WTC11 (cell line): ENCODE measurements around the gene ATF7. TPM values are rescaled to one million over a fixed set of nuclear protein-coding genes. Genes with fewer than 3 reads are reported as not detected.
"Not testable (repeated sequence)": the region's sequence is repeated elsewhere in the genome, so short reads cannot be mapped to it uniquely, and the experiment has no call there.

Experiments
- ATAC-seq: fragments of 200-7000 bp; cut with Tn5 transposase; 2 replicates; pipeline ENCODE4 v1.10.0; 2021; ENCODE audit warnings: mild to moderate bottlenecking, moderate library complexity
- CTCF ChIA-PET: fragments of 300-600 bp; sonication (Branson Sonifier 250); formaldehyde crosslinking; loops from one replicate; lab custom pipeline; 2021; ENCODE audit warnings: antibody characterized with exemption; lab: Charles Lee
- POLR2A ChIA-PET: fragments of 350-600 bp; sonication (Branson Sonifier 250); formaldehyde crosslinking; loops from one replicate; lab custom pipeline; 2021; ENCODE audit warnings: antibody characterized with exemption; lab: Charles Lee
- DNase-seq: peaks from one replicate; pipeline ENCODE4 v3.0.0; 2021; ENCODE audit warnings: low spot score
- H3K27ac Mint-ChIP-seq: 2 replicates; pipeline ENCODE4 v1.8.0; 2021; ENCODE audit warnings: mixed read lengths
- H3K27me3 Mint-ChIP-seq: 2 replicates; pipeline ENCODE4 v1.8.0; 2021; ENCODE audit warnings: low read depth, mild to moderate bottlenecking, moderate library complexity, mixed read lengths
- H3K36me3 Mint-ChIP-seq: 2 replicates; pipeline ENCODE4 v1.8.0; 2021; ENCODE audit warnings: mixed read lengths
- H3K4me1 Mint-ChIP-seq: 2 replicates; pipeline ENCODE4 v1.8.0; 2022; ENCODE audit warnings: mixed read lengths
- H3K4me3 Mint-ChIP-seq: 2 replicates; pipeline ENCODE4 v1.8.0; 2021; ENCODE audit warnings: mild to moderate bottlenecking, moderate library complexity, mixed read lengths
- H3K9me3 Mint-ChIP-seq: 2 replicates; pipeline ENCODE4 v1.8.0; 2021; ENCODE audit warnings: mixed read lengths
- CDX4 ChIP-seq: fragments of 250-450 bp; sonication (Bioruptor Pico); IDR thresholded peaks from 2 replicates; pipeline ENCODE4 v1.9.0; 2021; ENCODE audit warnings: moderate library complexity, mild to moderate bottlenecking, inconsistent platforms, borderline replicate concordance
- CREM ChIP-seq: sonication (generic); formaldehyde crosslinking; IDR thresholded peaks from 2 replicates; pipeline ENCODE4 v1.8.1; 2022; ENCODE audit warnings: mild to moderate bottlenecking, missing genetic modification reagents, moderate library complexity
- E2F5 ChIP-seq: sonication (generic); formaldehyde crosslinking; IDR thresholded peaks from 2 replicates; pipeline ENCODE4 v1.8.1; 2022; ENCODE audit warnings: mild to moderate bottlenecking, moderate library complexity, missing genetic modification reagents
- ELF4 ChIP-seq: sonication (generic); formaldehyde crosslinking; IDR thresholded peaks from 2 replicates; pipeline ENCODE4 v1.8.1; 2022; ENCODE audit warnings: low read depth, mild to moderate bottlenecking, moderate library complexity, missing genetic modification reagents
- ETV6 ChIP-seq: sonication (generic); formaldehyde crosslinking; IDR thresholded peaks from 2 replicates; pipeline ENCODE4 v1.8.1; 2022; ENCODE audit warnings: mild to moderate bottlenecking, missing genetic modification reagents
- FOXP1 ChIP-seq: sonication (generic); formaldehyde crosslinking; IDR thresholded peaks from 2 replicates; pipeline ENCODE4 v1.8.0; 2022; ENCODE audit warnings: missing genetic modification reagents, mild to moderate bottlenecking, moderate library complexity, borderline replicate concordance
- GTF2I ChIP-seq: fragments of 250-450 bp; sonication (Bioruptor Pico); conservative IDR thresholded peaks from 2 replicates; pipeline ENCODE4 v1.4.0; 2021; ENCODE audit warnings: mild to moderate bottlenecking
- HMGA2 ChIP-seq: fragments of 250-450 bp; sonication (Bioruptor Pico); IDR thresholded peaks from 2 replicates; pipeline ENCODE4 v1.4.0; 2021; ENCODE audit warnings: mild to moderate bottlenecking, moderate library complexity
- HMGXB4 ChIP-seq: sonication (generic); formaldehyde crosslinking; IDR thresholded peaks from 2 replicates; pipeline ENCODE4 v1.8.1; 2023; ENCODE audit warnings: mild to moderate bottlenecking, moderate library complexity, missing genetic modification reagents
- KAT7 ChIP-seq: sonication (generic); formaldehyde crosslinking; IDR thresholded peaks from 2 replicates; pipeline ENCODE4 v1.8.1; 2023; ENCODE audit warnings: missing genetic modification reagents, mild to moderate bottlenecking, borderline replicate concordance
- MAX ChIP-seq: sonication (generic); formaldehyde crosslinking; IDR thresholded peaks from 2 replicates; pipeline ENCODE4 v1.8.0; 2022; ENCODE audit warnings: mild to moderate bottlenecking, missing genetic modification reagents
- NFYB ChIP-seq: sonication (generic); formaldehyde crosslinking; conservative IDR thresholded peaks from 2 replicates; pipeline ENCODE4 v1.8.0; 2022; ENCODE audit warnings: low read depth, missing genetic modification reagents
- OVOL2 ChIP-seq: fragments of 250-450 bp; sonication (Bioruptor Pico); IDR thresholded peaks from 2 replicates; pipeline ENCODE4 v1.9.0; 2021; ENCODE audit warnings: mild to moderate bottlenecking, borderline replicate concordance
- SMAD4 ChIP-seq: sonication (generic); formaldehyde crosslinking; IDR thresholded peaks from 2 replicates; pipeline ENCODE4 v1.8.0; 2022; ENCODE audit warnings: mild to moderate bottlenecking, missing genetic modification reagents
- USF2 ChIP-seq: sonication (generic); formaldehyde crosslinking; IDR thresholded peaks from 2 replicates; pipeline ENCODE4 v1.8.1; 2023; ENCODE audit warnings: mild to moderate bottlenecking, missing genetic modification reagents, moderate library complexity
- ZBTB21 ChIP-seq: sonication (generic); formaldehyde crosslinking; IDR thresholded peaks from 2 replicates; pipeline ENCODE4 v1.8.1; 2023; ENCODE audit warnings: mild to moderate bottlenecking, missing genetic modification reagents, borderline replicate concordance
- ZNF232 ChIP-seq: sonication (generic); formaldehyde crosslinking; IDR thresholded peaks from 2 replicates; pipeline ENCODE4 v1.8.0; 2022; ENCODE audit warnings: mild to moderate bottlenecking, missing genetic modification reagents
- ZNF263 ChIP-seq: sonication (generic); formaldehyde crosslinking; IDR thresholded peaks from 2 replicates; pipeline ENCODE4 v1.8.1; 2022; ENCODE audit warnings: low read depth, mild to moderate bottlenecking, moderate library complexity, missing genetic modification reagents
- ZNF281 ChIP-seq: sonication (generic); formaldehyde crosslinking; IDR thresholded peaks from 2 replicates; pipeline ENCODE4 v1.8.0; 2023; ENCODE audit warnings: mild to moderate bottlenecking, missing genetic modification reagents
- ZNF396 ChIP-seq: fragments of 250-450 bp; sonication (Bioruptor Pico); IDR thresholded peaks from 2 replicates; pipeline ENCODE4 v1.8.0; 2021; ENCODE audit warnings: mild to moderate bottlenecking, moderate library complexity, borderline replicate concordance
- ZNF671 ChIP-seq: fragments of 250-450 bp; sonication (Bioruptor Pico); IDR thresholded peaks from 2 replicates; pipeline ENCODE4 v1.8.0; 2021; ENCODE audit warnings: mild to moderate bottlenecking
- total RNA-seq: library from RNA; stranded (reverse); gene quantifications from 3 replicates; pipeline ENCODE4 v1.2.3, GENCODE V29; 2021

The ATF7 gene
- total RNA-seq, 1 experiment from 2014 or later = 16.3 TPM

GRCh38 chr12:53612978-53613377 is 13.2 kb downstream of the ATF7 start:
- H3K4me1 Mint-ChIP-seq = peaks cover 3% of the 10 kb centered on the region
- ChIA-PET POLR2A (no interaction called here), CTCF (interaction anchor here (0.5 to 1.8 kb wide), 5 partner anchors 63 to 192 kb away, joined by 3 to 4 read pairs (median 3); partner anchors contain the start of gene ATP5MC2)
- no peak overlapping the region for H3K27ac Mint-ChIP-seq
- DNase-seq = no peak
- H3K27me3 Mint-ChIP-seq = no peaks in the 10 kb centered on the region
- no peak overlapping the region for H3K4me3 Mint-ChIP-seq
- no peak for ATAC-seq
- no peaks in the 10 kb centered on the region for H3K36me3 Mint-ChIP-seq
- no peak for TF ChIP-seq NFYB
- no peaks in the 10 kb centered on the region for H3K9me3 Mint-ChIP-seq

- H3K27me3 Mint-ChIP-seq = no peaks in the 10 kb centered on the region
- TF ChIP-seq SMAD4 (CRISPR knock-in tag) (no peak), ZNF263 (CRISPR knock-in tag) (no peak), ZNF232 (no peak), ZNF671 (CRISPR knock-in tag) (no peak), HMGA2 (no peak), ETV6 (no peak), ZNF281 (CRISPR knock-in tag) (no peak), ZNF396 (CRISPR knock-in tag) (no peak), MAX (CRISPR knock-in tag) (no peak), OVOL2 (CRISPR knock-in tag) (no peak), FOXP1 (CRISPR knock-in tag) (no peak), USF2 (CRISPR knock-in tag) (no peak)
- TF ChIP-seq, all 79 proteins: peak for 0
- Mint-ChIP-seq H3K36me3 (no peaks in the 10 kb centered on the region), H3K4me1 (no peaks in the 10 kb centered on the region), H3K9me3 (no peaks in the 10 kb centered on the region), H3K27ac (no peak overlapping the region), H3K4me3 (no peak overlapping the region)
- ATAC-seq = no peak
- POLR2A ChIA-PET = interaction anchor here (0.6 kb wide), 1 partner anchor 8 kb away, joined by 3 read pairs; no protein-coding TSS in a partner anchor
- CTCF ChIA-PET = interaction anchor here (1.5 kb wide), 1 partner anchor 65 kb away, joined by 3 read pairs; the partner anchor contains the start of gene ATP5MC2
- no peak for DNase-seq
Measured at GRCh38 chr12:53611304-53611703, 14.9 kb downstream of the ATF7 start.

- POLR2A ChIA-PET, H3K9me3 Mint-ChIP-seq, H3K4me3 Mint-ChIP-seq, H3K27ac Mint-ChIP-seq, H3K36me3 Mint-ChIP-seq, H3K27me3 Mint-ChIP-seq, ATAC-seq, DNase-seq, CTCF ChIA-PET: not testable (repeated sequence)
- H3K4me1 Mint-ChIP-seq = peaks cover 27% of the 10 kb centered on the region
Measured at GRCh38 chr12:53606688-53607087, 19.5 kb downstream of the ATF7 start.

GRCh38 chr12:53604581-53604980 is 21.6 kb downstream of the ATF7 start:
- Mint-ChIP-seq H3K9me3 (no peaks in the 10 kb centered on the region), H3K4me3 (no peak overlapping the region), H3K4me1 (peaks cover 33% of the 10 kb centered on the region), H3K36me3 (no peaks in the 10 kb centered on the region), H3K27ac (no peak overlapping the region), H3K27me3 (no peaks in the 10 kb centered on the region)
- ATAC-seq = no peak
- ChIA-PET POLR2A (no interaction called here), CTCF (interaction anchor here (1.6 kb wide), 1 partner anchor 61 kb away, joined by 6 read pairs; no protein-coding TSS in a partner anchor)
- DNase-seq = no peak
- no peak for TF ChIP-seq ZBTB21 (CRISPR knock-in tag)
- no peak for TF ChIP-seq CDX4 (CRISPR knock-in tag)
- no peak for TF ChIP-seq HMGXB4
- TF ChIP-seq E2F5 (CRISPR knock-in tag) = no peak
- no peak for TF ChIP-seq KAT7 (CRISPR knock-in tag)
- no peak for TF ChIP-seq ELF4 (CRISPR knock-in tag)
- TF ChIP-seq GTF2I (CRISPR knock-in tag) = no peak
- TF ChIP-seq CREM (CRISPR knock-in tag) = no peak
